Tibial artery (tissue), 4 donors: ENCODE measurements around the gene GPR176.

ENCODE experiments used
- DNase-seq, 2 donors: peaks; one replicate each; pipeline ENCODE4 v3.0.0-alpha.2; 2019
- H3K27ac ChIP-seq, 2 donors: fragments of 200-600 bp; sonication (generic) in 1 of 2; 1 replicate in 1 of 2; 2 replicates in 1 of 2; pipeline ENCODE4 v1.5.1; 2018 to 2019; ENCODE audit warnings: mild to moderate bottlenecking in 1 of 2
- H3K27me3 ChIP-seq, 2 donors: fragments of 200-600 bp; sonication (generic) in 1 of 2; one replicate each; pipeline versions ENCODE4 v1.5.1 to v1.6.0; 2016 to 2019
- H3K36me3 ChIP-seq, 3 donors: fragments of 200-600 bp; sonication (generic) in 2 of 3; one replicate each; pipeline ENCODE4 v1.5.1; 2016 to 2019; ENCODE audit warnings: mild to moderate bottlenecking in 2 of 3
- H3K4me1 ChIP-seq, 4 donors: fragments of 200-600 bp; sonication (generic) in 2 of 4; 1 replicate in 3 of 4; 2 replicates in 1 of 4; pipeline ENCODE4 v1.5.1; 2016 to 2019
- H3K4me3 ChIP-seq, 2 donors: fragments of 200-600 bp; sonication (generic) in 1 of 2; 1 replicate in 1 of 2; 2 replicates in 1 of 2; pipeline ENCODE4 v1.5.1; 2018 to 2019; ENCODE audit warnings: mild to moderate bottlenecking in 2 of 2
- H3K9me3 ChIP-seq, 3 donors: fragments of 200-600 bp; sonication (generic) in 1 of 3; one replicate each; pipeline ENCODE4 v1.5.1; 2016 to 2019
- intact Hi-C: fragments of 100-400 bp; cut with DNase I; formaldehyde crosslinking; loops from one replicate; pipeline ENCODE4 v1.15.0; 2023; ENCODE audit warnings: low total_unique reads
- TF ChIP-seq, protein P1 (sequence below), 2 experiments: fragments of 200-600 bp in 1 of 2; fragments of 450-650 bp in 1 of 2; IDR thresholded peaks; one replicate each; pipeline ENCODE4 v1.5.1; 2017 to 2019; ENCODE audit warnings: antibody characterized with exemption in 2 of 2, mild to moderate bottlenecking in 1 of 2, moderate library complexity in 1 of 2

GPR176 gene

DNA sequence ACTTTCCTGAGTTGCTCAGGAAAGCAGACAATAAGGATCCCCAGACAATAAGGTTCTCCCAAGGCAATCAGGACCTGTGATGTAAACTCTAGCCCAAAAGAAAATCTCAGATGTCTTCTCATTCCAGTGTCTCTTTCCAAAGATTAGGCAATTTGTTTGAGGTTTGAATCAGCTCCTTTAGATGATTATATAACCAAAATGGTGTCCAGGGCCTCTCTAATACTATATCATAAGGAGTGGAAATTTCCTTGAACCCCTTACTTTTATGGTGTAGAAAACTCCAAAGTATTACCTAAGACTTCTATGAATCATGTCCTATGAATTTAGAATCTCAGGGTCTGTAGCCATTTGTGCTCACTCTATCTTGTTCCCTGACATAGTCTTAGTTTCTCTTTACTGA, 65.9 kb downstream of the GPR176 start:
- no peaks in the 10 kb centered on the region for H3K27me3 ChIP-seq
- no peak for DNase-seq
- no peak overlapping the region for H3K4me3 ChIP-seq
- no peaks in the 10 kb centered on the region for H3K4me1 ChIP-seq
- H3K27ac ChIP-seq = no peak overlapping the region
- intact Hi-C loops = no loop called here
- no peaks in the 10 kb centered on the region for H3K9me3 ChIP-seq
- TF ChIP-seq, protein P1, sequence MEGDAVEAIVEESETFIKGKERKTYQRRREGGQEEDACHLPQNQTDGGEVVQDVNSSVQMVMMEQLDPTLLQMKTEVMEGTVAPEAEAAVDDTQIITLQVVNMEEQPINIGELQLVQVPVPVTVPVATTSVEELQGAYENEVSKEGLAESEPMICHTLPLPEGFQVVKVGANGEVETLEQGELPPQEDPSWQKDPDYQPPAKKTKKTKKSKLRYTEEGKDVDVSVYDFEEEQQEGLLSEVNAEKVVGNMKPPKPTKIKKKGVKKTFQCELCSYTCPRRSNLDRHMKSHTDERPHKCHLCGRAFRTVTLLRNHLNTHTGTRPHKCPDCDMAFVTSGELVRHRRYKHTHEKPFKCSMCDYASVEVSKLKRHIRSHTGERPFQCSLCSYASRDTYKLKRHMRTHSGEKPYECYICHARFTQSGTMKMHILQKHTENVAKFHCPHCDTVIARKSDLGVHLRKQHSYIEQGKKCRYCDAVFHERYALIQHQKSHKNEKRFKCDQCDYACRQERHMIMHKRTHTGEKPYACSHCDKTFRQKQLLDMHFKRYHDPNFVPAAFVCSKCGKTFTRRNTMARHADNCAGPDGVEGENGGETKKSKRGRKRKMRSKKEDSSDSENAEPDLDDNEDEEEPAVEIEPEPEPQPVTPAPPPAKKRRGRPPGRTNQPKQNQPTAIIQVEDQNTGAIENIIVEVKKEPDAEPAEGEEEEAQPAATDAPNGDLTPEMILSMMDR (IDR thresholded peaks at IDR 0.05) = no peak
- H3K36me3 ChIP-seq = no peaks in the 10 kb centered on the region

DNA sequence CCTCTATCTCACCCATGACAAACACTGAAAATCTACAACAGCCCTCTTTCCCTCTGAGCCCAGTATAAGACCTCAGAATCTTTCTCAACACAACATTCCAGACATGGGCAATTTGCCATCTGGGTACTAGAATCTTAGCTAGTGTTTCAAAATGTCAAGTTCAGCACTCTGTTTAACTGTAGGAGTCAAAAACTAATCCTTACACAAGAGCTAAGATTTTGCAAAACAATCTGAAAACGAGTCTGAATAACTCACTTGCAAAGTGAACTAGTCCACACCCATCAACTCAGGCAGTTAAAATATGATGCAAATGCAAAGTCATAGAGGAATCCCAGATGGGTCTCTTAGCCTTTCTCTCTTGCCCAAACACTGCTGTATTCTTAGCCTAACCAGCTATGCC, 67.8 kb downstream of the GPR176 start:
- no peak overlapping the region for H3K4me3 ChIP-seq
- DNase-seq = no peak
- no peaks in the 10 kb centered on the region for H3K27me3 ChIP-seq
- TF ChIP-seq, protein P1 (IDR thresholded peaks at IDR 0.05) = no peak
- intact Hi-C loops = no loop called here
- H3K27ac ChIP-seq = no peak overlapping the region
- H3K36me3 ChIP-seq = no peaks in the 10 kb centered on the region
- H3K4me1 ChIP-seq = no peaks in the 10 kb centered on the region
- no peaks in the 10 kb centered on the region for H3K9me3 ChIP-seq

DNA sequence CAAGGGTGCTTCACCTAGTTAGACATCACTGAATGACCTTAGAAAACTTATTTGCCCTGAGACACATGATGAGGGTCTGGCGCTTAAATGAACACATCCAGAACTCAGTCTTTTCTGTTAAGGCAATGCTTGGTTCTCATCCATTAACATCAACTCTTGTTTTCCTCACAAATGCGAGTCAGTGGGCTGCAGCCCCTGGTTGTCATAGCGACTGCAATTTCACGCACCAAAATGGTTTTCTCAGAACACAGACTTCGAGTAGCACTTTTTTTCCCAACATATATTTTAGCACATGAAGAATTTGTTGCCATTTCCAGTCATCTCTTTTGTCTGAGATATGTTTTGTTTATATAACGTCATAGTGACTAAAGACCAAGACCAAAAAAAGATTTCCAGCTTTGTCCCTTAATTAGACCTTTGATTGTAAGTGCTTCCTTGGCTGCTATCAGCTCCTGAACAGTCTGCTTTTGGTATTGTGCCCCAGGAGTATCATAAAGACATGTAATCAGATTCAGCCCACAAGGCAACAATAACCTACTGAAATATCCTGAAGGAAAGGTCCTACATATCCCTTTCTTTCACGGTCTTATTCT, 68.5 kb downstream of the GPR176 start:
- H3K9me3 ChIP-seq = no peaks in the 10 kb centered on the region
- H3K4me3 ChIP-seq = no peak overlapping the region
- TF ChIP-seq, protein P1 (IDR thresholded peaks at IDR 0.05) = no peak
- H3K27ac ChIP-seq = no peak overlapping the region
- no peak for DNase-seq
- no peaks in the 10 kb centered on the region for H3K27me3 ChIP-seq
- no peaks in the 10 kb centered on the region for H3K4me1 ChIP-seq
- no peaks in the 10 kb centered on the region for H3K36me3 ChIP-seq
- intact Hi-C loops = no loop called here

GRCh38 chr15:39850436-39850835, 69.6 kb downstream of the GPR176 start:
- H3K27ac ChIP-seq = no peak overlapping the region
- no peak for DNase-seq
- H3K9me3 ChIP-seq = no peaks in the 10 kb centered on the region
- intact Hi-C loops = no loop called here
- no peak overlapping the region for H3K4me3 ChIP-seq
- no peaks in the 10 kb centered on the region for H3K27me3 ChIP-seq
- no peaks in the 10 kb centered on the region for H3K4me1 ChIP-seq
- TF ChIP-seq, protein P1 (IDR thresholded peaks at IDR 0.05) = no peak
- H3K36me3 ChIP-seq = no peaks in the 10 kb centered on the region

DNA sequence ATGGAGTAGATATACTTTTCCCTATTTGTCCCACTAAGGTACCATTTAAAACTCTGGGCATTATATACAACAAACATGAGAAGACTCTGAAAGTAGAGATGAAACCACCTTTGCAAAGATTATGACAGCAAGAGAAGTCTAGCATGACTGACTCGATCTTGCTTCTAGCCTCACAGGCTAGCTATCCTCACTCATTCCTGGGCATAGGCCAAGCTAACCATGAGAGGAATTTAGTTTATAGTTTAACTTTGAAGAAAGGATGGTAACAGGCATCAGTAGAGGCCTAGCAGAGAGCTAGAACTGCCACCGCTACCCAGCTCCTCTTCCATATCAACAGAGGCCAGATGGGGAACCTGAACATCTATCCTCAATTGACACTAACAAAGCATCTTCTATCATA, 74.0 kb downstream of the GPR176 start:
- TF ChIP-seq, protein P1 (IDR thresholded peaks at IDR 0.05) = no peak
- H3K4me1 ChIP-seq = no peaks in the 10 kb centered on the region
- DNase-seq = no peak

GRCh38 chr15:39845582-39845981, 74.5 kb downstream of the GPR176 start:
- TF ChIP-seq, protein P1 (IDR thresholded peaks at IDR 0.05) = no peak
- Histone ChIP-seq H3K4me3 (no peak overlapping the region), H3K9me3 (no peaks in the 10 kb centered on the region), H3K4me1 (no peaks in the 10 kb centered on the region), H3K27me3 (no peaks in the 10 kb centered on the region), H3K27ac (no peak overlapping the region), H3K36me3 (no peaks in the 10 kb centered on the region)
- intact Hi-C loops = no loop called here
- DNase-seq = no peak

More for the DNA sequence above, 74.0 kb downstream of the GPR176 start:
- H3K36me3 ChIP-seq = no peaks in the 10 kb centered on the region
- no peaks in the 10 kb centered on the region for H3K9me3 ChIP-seq
- no peak overlapping the region for H3K4me3 ChIP-seq
- H3K27ac ChIP-seq = no peak overlapping the region
- no peaks in the 10 kb centered on the region for H3K27me3 ChIP-seq
- intact Hi-C loops = no loop called here
